WTC11 (cell line): Measurements from ENCODE around the gene ALAS2. TPM values are rescaled to one million over a fixed set of nuclear protein-coding genes. Genes with fewer than 3 reads are reported as not detected.

Experiments used
- ATAC-seq: fragments of 200-7000 bp; cut with Tn5 transposase; 2 replicates; pipeline ENCODE4 v1.10.0; 2021; ENCODE audit warnings: mild to moderate bottlenecking, moderate library complexity
- CTCF ChIA-PET: fragments of 300-600 bp; sonication (Branson Sonifier 250); formaldehyde crosslinking; loops from one replicate; lab custom pipeline; 2021; ENCODE audit warnings: antibody characterized with exemption; lab: Charles Lee
- POLR2A ChIA-PET: fragments of 350-600 bp; sonication (Branson Sonifier 250); formaldehyde crosslinking; loops from one replicate; lab custom pipeline; 2021; ENCODE audit warnings: antibody characterized with exemption; lab: Charles Lee
- DNase-seq: peaks from one replicate; pipeline ENCODE4 v3.0.0; 2021; ENCODE audit warnings: low spot score
- H3K27ac Mint-ChIP-seq: 2 replicates; pipeline ENCODE4 v1.8.0; 2021; ENCODE audit warnings: mixed read lengths
- H3K27me3 Mint-ChIP-seq: 2 replicates; pipeline ENCODE4 v1.8.0; 2021; ENCODE audit warnings: low read depth, mild to moderate bottlenecking, moderate library complexity, mixed read lengths
- H3K36me3 Mint-ChIP-seq: 2 replicates; pipeline ENCODE4 v1.8.0; 2021; ENCODE audit warnings: mixed read lengths
- H3K4me1 Mint-ChIP-seq: 2 replicates; pipeline ENCODE4 v1.8.0; 2022; ENCODE audit warnings: mixed read lengths
- H3K4me3 Mint-ChIP-seq: 2 replicates; pipeline ENCODE4 v1.8.0; 2021; ENCODE audit warnings: mild to moderate bottlenecking, moderate library complexity, mixed read lengths
- H3K9me3 Mint-ChIP-seq: 2 replicates; pipeline ENCODE4 v1.8.0; 2021; ENCODE audit warnings: mixed read lengths
- ARID4B ChIP-seq: sonication (generic); formaldehyde crosslinking; IDR thresholded peaks from 2 replicates; pipeline ENCODE4 v1.8.0; 2023; ENCODE audit warnings: missing genetic modification reagents, mild to moderate bottlenecking, borderline replicate concordance
- ATF1 ChIP-seq: sonication (generic); formaldehyde crosslinking; IDR thresholded peaks from 2 replicates; pipeline ENCODE4 v1.8.1; 2023; ENCODE audit warnings: mild to moderate bottlenecking, moderate library complexity, missing genetic modification reagents
- CDX4 ChIP-seq: fragments of 250-450 bp; sonication (Bioruptor Pico); IDR thresholded peaks from 2 replicates; pipeline ENCODE4 v1.9.0; 2021; ENCODE audit warnings: moderate library complexity, mild to moderate bottlenecking, inconsistent platforms, borderline replicate concordance
- HMGA2 ChIP-seq: fragments of 250-450 bp; sonication (Bioruptor Pico); IDR thresholded peaks from 2 replicates; pipeline ENCODE4 v1.4.0; 2021; ENCODE audit warnings: mild to moderate bottlenecking, moderate library complexity
- IRF2 ChIP-seq: sonication (generic); formaldehyde crosslinking; IDR thresholded peaks from 2 replicates; pipeline ENCODE4 v1.8.0; 2022; ENCODE audit warnings: low read depth, missing genetic modification reagents, borderline replicate concordance
- KAT7 ChIP-seq: sonication (generic); formaldehyde crosslinking; IDR thresholded peaks from 2 replicates; pipeline ENCODE4 v1.8.1; 2023; ENCODE audit warnings: missing genetic modification reagents, mild to moderate bottlenecking, borderline replicate concordance
- NFATC4 ChIP-seq: fragments of 250-450 bp; sonication (Bioruptor Pico); IDR thresholded peaks from 2 replicates; pipeline ENCODE4 v1.9.0; 2021; ENCODE audit warnings: mild to moderate bottlenecking
- PRDM15 ChIP-seq: sonication (generic); formaldehyde crosslinking; IDR thresholded peaks from 2 replicates; pipeline ENCODE4 v1.8.0; 2022; ENCODE audit warnings: missing genetic modification reagents
- STAT6 ChIP-seq: sonication (generic); formaldehyde crosslinking; conservative IDR thresholded peaks from 2 replicates; pipeline ENCODE4 v1.8.1; 2023; ENCODE audit warnings: mild to moderate bottlenecking, low read depth, missing genetic modification reagents, moderate library complexity
- USF1 ChIP-seq: sonication (generic); formaldehyde crosslinking; IDR thresholded peaks from 2 replicates; pipeline ENCODE4 v1.8.0; 2022; ENCODE audit warnings: mild to moderate bottlenecking, missing genetic modification reagents
- ZNF232 ChIP-seq: sonication (generic); formaldehyde crosslinking; IDR thresholded peaks from 2 replicates; pipeline ENCODE4 v1.8.0; 2022; ENCODE audit warnings: mild to moderate bottlenecking, missing genetic modification reagents
- ZNF281 ChIP-seq: sonication (generic); formaldehyde crosslinking; IDR thresholded peaks from 2 replicates; pipeline ENCODE4 v1.8.0; 2023; ENCODE audit warnings: mild to moderate bottlenecking, missing genetic modification reagents
- ZNF423 ChIP-seq: fragments of 250-450 bp; sonication (Bioruptor Pico); IDR thresholded peaks from 2 replicates; pipeline ENCODE4 v2.1.2; 2022; ENCODE audit warnings: mild to moderate bottlenecking, moderate library complexity
- total RNA-seq: library from RNA; stranded (reverse); gene quantifications from 3 replicates; pipeline ENCODE4 v1.2.3, GENCODE V29; 2021

Gene ALAS2
- total RNA-seq, 1 experiment from 2014 or later = 0.35 TPM

- no peaks in the 10 kb centered on the region for H3K9me3 Mint-ChIP-seq
- H3K4me1 Mint-ChIP-seq = no peaks in the 10 kb centered on the region
- ChIA-PET CTCF (interaction anchor here (1.0 to 1.7 kb wide), 3 partner anchors 9 to 120 kb away, joined by 3 to 7 read pairs (median 3); partner anchors contain the start of gene APEX2), POLR2A (no interaction called here)
- no peak for TF ChIP-seq ZNF232 (CRISPR knock-in tag)
- no peak for TF ChIP-seq ARID4B (CRISPR knock-in tag)
- TF ChIP-seq KAT7 (CRISPR knock-in tag) = no peak
- no peak for TF ChIP-seq HMGA2 (CRISPR knock-in tag)
- no peak for TF ChIP-seq ZNF281
- TF ChIP-seq USF1 (CRISPR knock-in tag) = no peak
- TF ChIP-seq STAT6 (CRISPR knock-in tag) = no peak
- TF ChIP-seq CDX4 (CRISPR knock-in tag) = no peak
- no peak for TF ChIP-seq IRF2
- TF ChIP-seq ZNF423 = no peak
- no peak for TF ChIP-seq ATF1 (CRISPR knock-in tag)
- TF ChIP-seq NFATC4 (CRISPR knock-in tag) = no peak
- no peak for TF ChIP-seq PRDM15 (CRISPR knock-in tag)
- peaks cover 7% of the 10 kb centered on the region for H3K36me3 Mint-ChIP-seq
- H3K27me3 Mint-ChIP-seq = no peaks in the 10 kb centered on the region
- DNase-seq = no peak
- no peak for ATAC-seq
- no peak overlapping the region for H3K27ac Mint-ChIP-seq
- H3K4me3 Mint-ChIP-seq = no peak overlapping the region
These were observed 19.5 kb downstream of the ALAS2 start for GRCh38 chrX:55011294-55011693.
